ENCODE data around the gene PPP2R5C.
"Not testable (repeated sequence)": the region's sequence is repeated elsewhere in the genome, so short reads cannot be mapped to it uniquely, and the experiment has no call there.

PPP2R5C gene

GRCh38 chr14:101727611-101728366 lies 33.7 kb upstream of the PPP2R5C start:
- DNase-seq, result no peak

GRCh38 chr14:101728367-101728742 lies 33.2 kb upstream of the PPP2R5C start:
- no peak for DNase-seq

DNA sequence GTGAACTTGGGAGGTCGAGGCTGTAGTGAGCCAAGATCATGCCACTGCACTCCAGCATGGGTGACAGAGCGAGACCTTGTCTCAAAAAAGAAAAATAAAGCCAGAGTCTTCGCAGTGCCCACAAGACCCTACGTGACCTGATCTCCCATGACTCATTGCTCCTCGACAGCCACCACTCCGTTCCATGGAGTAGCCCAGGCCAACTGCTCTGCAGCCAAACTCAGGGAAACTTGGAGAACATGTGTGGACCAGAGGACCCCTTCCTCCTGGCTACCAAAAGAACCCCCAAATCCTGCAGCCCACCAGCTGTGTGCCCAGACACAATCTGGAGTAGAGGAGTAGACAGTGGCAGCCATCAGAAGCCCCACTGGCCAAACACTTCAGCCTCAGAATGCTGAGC lies 32.1 kb upstream of the PPP2R5C start:
- no peak for DNase-seq

- DNase-seq, result not testable (repeated sequence)
These were observed 31.4 kb upstream of the PPP2R5C start for GRCh38 chr14:101730157-101730556.

DNA sequence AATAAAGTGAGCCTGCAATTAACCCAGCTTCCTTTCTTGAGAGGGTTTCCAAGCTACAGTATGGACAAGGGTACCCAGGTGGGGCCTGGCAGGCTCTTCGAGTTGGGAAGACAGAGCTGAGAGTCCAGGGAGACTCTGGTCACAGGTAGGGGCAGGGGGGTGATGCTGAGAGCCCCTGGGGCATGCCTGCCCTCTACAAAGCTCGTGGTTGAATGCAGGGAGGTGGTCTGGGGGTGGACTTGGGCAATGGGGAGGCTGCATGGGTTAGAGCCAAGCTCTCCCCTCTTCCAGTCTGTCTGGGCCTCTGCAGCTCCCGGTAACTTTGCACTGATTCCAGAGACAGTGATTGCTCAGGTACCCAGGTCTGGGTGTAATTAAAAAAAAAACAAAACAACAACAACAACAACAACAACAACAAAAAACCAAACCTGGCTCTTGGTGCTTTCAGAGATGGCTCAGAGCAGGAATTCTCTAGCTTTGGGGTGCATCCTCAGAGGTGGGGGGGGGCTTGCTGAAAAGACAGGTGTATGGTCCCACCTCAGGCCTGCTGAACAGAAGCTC lies 30.8 kb upstream of the PPP2R5C start:
- DNase-seq, result no peak

- DNase-seq, result peak; percentile 92
These were observed 30.1 kb upstream of the PPP2R5C start for GRCh38 chr14:101731187-101732080.

GRCh38 chr14:101732118-101732517 lies 29.4 kb upstream of the PPP2R5C start:
- no peak for DNase-seq

- DNase-seq, result no peak
These were observed 28.3 kb upstream of the PPP2R5C start for GRCh38 chr14:101733211-101733610.

- DNase-seq, result no peak
These were observed 27.2 kb upstream of the PPP2R5C start for GRCh38 chr14:101734246-101734847.

DNA sequence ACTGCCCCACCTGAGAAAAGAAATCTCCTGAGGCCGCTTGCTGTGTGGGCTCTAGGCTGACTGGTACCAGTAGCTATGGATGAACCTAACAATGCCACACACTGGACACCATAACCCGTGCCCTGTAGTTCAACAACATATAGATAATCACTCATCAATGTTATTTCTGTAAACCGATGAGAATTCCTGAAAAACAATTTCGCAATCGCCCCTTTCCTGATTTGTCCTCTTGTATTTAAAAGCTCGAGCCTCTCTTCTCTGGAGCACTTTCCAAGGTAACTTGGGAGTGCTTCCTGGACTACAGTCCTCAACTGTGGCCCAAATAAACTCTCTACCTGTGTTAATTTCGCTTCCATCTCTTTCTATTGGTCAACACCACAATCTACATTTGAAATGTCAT lies 26.1 kb upstream of the PPP2R5C start:
- DNase-seq, result no peak

DNA sequence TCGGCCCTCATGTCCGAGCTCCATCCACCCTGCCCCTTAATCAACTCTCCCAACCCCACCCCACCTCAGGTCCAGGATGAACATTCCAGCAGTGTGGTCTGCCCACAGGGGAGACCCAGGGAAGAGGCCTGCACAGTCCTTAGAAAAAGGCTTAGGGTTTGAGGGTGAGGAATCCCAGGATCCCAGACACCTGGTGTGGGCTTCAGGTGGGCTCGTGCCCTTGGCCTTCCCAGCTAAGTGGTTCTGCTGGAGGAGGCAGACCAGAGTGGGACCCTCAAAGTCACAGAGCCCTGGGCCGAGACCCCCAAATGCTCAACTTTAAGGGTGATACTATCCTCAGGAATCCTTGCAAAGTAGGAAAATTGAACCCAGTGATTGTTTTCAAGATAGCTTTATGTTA lies 25.4 kb upstream of the PPP2R5C start:
- no peak for DNase-seq

DNA sequence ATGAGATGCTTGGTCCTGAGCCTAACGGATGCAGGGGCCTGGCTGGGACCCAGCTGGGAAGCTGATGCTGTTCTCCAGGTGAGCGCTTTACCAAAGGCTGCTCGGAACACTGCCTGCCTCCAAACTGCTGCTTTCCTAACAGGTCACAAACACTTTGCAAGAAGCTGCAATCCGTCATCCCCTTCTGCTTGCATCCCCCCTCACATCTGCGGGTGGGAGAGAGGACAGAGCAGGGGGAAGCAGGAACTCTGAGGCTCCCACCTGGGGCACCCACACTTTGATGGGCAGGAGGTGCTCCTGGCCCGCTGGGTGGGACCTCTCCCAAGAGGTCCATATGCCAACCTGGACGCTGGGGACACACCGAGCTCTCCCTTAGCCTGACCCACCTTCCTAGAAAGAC lies 24.9 kb upstream of the PPP2R5C start:
- DNase-seq, result no peak

GRCh38 chr14:101737414-101738339 lies 23.8 kb upstream of the PPP2R5C start:
- no peak for DNase-seq

GRCh38 chr14:101738703-101739320 lies 22.7 kb upstream of the PPP2R5C start:
- no peak for DNase-seq

- DNase-seq, result no peak
These were observed 21.9 kb upstream of the PPP2R5C start for GRCh38 chr14:101739446-101740141.

GRCh38 chr14:101740981-101741380 lies 20.5 kb upstream of the PPP2R5C start:
- no peak for DNase-seq

- DNase-seq, result no peak
These were observed 17.8 kb upstream of the PPP2R5C start for GRCh38 chr14:101743701-101744100.

DNA sequence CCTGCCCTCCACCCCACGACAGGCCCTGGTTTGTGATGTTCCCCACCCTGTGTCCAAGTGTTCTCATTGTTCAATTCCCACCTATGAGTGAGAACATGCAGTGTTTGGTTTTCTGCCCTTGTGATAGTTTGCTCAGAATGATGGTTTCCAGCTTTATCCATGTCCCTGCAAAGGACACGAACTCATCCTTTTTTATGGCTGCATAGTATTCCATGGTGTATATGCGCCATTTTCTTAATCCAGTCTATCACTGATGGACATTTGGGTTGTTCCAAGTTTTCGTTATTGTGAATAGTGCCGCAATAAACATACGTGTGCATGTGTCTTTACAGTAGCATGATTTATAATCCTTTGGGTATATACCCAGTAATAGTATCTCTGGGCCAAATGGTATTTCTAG lies 17.1 kb upstream of the PPP2R5C start:
- DNase-seq, result not testable (repeated sequence)

DNA sequence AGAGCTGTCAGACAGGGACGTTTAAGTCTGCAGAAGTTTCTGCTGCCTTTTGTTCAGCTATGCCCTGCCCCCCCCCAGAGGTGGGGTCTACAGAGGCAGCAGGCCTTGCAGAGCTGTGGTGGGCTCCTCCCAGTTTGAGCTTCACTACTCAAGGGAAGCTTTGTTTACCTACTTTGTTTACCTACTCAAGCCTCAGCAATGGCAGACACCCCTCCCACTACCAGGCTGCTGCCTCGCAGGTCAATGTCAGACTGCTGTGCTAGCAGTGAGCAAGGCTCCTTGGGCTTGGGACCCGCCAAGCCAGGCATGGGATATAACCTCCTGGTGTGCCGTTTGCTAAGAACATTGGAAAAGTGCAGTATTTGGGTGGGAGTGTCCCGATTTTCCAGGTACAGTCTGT lies 11.8 kb upstream of the PPP2R5C start:
- not testable (repeated sequence) for DNase-seq

GRCh38 chr14:101754893-101755292 lies 6.6 kb upstream of the PPP2R5C start:
- no peak for DNase-seq

All from stimulated activated CD4-positive, alpha-beta T cell treated with anti-CD3 and anti-CD28 coated beads, Interleukin-1b, Interleukin-23, amount 100 ng/mL, for 48 hours (primary cell).